Aorta (tissue), 5 donors: ENCODE measurements around the gene GSTO1. TPM values are rescaled to one million over a fixed set of nuclear protein-coding genes. Genes with fewer than 3 reads are reported as not detected.

ENCODE experiments used
- ATAC-seq: fragments of 200-7000 bp; cut with Tn5 transposase; one replicate; pipeline ENCODE4 v1.9.1; 2022; ENCODE audit warnings: moderate library complexity; ENCODE audit not compliant: low FRiP score
- DNase-seq, 2 donors: peaks; one replicate each; pipeline ENCODE4 v3.0.0-alpha.2; 2020
- H3K27ac ChIP-seq, 2 donors: one replicate each; pipeline ENCODE4 v1.5.1; 2013; ENCODE audit warnings: low read length in 2 of 2, mild to moderate bottlenecking in 2 of 2, moderate library complexity in 2 of 2, control low read depth in 1 of 2, inconsistent platforms in 1 of 2, low read depth in 1 of 2
- H3K27me3 ChIP-seq, 2 donors: one replicate each; pipeline ENCODE4 v1.6.1; 2013; ENCODE audit warnings: control low read depth in 1 of 2, low read length in 1 of 2, mild to moderate bottlenecking in 1 of 2, moderate library complexity in 1 of 2; ENCODE audit not compliant: insufficient read depth in 2 of 2, control insufficient read depth in 1 of 2
- H3K36me3 ChIP-seq, 2 donors: one replicate each; pipeline ENCODE4 v1.6.1; 2013; ENCODE audit warnings: control low read depth in 1 of 2, low read length in 1 of 2, mild to moderate bottlenecking in 1 of 2; ENCODE audit not compliant: insufficient read depth in 2 of 2, control insufficient read depth in 1 of 2
- H3K4me1 ChIP-seq, 2 donors: one replicate each; pipeline ENCODE4 v1.6.1; 2013; ENCODE audit warnings: low read length in 2 of 2, control low read depth in 1 of 2, mild to moderate bottlenecking in 1 of 2, moderate library complexity in 1 of 2; ENCODE audit not compliant: insufficient read depth in 2 of 2, control insufficient read depth in 1 of 2
- H3K4me3 ChIP-seq, 2 donors: one replicate each; pipeline ENCODE4 v1.5.1; 2013; ENCODE audit warnings: low read length in 2 of 2, control low read depth in 1 of 2, mild to moderate bottlenecking in 1 of 2
- H3K9me3 ChIP-seq: one replicate; pipeline ENCODE4 v1.6.1; 2013; ENCODE audit warnings: mild to moderate bottlenecking, low read length; ENCODE audit not compliant: control insufficient read depth
- WGBS, 2 donors: extraction: QIAGEN DNeasy Blood & Tissue Kit; methylation state at CpG; one replicate each; pipeline ENCODE4 v1.1.7; 2013; 5-methylcytosine and 5-hydroxymethylcytosine counted together
- intact Hi-C, 2 donors: fragments of 100-400 bp; cut with DNase I; formaldehyde crosslinking; loops; one replicate each; pipeline versions ENCODE4 v1.14.2 to v1.15.0; 2022
- polyA plus RNA-seq, 2 donors: library from polyadenylated mRNA; stranded (reverse); fragments of 200-250 nt; gene quantifications; one replicate each; pipeline ENCODE4 v1.2.3, GENCODE V29; 2013
- total RNA-seq, 2 donors: library from RNA; stranded (reverse); fragmentation: NEBNext Ultra II Directional; extraction: Animal tissue kit (Norgen Biotek cat#: 25700); gene quantifications; one replicate each; pipeline ENCODE4 v1.2.1, GENCODE V29; 2021
- donor health status: healthy with polysubstance abuse.
- donor health status: Bipolar disorder and iron deficiency.
- donor health status: DM: no; HTN: no; CAD: no.
- donor health status: DM: no; HTN: no; CAD: no.
- donor health status: DM: yes; HTN: yes; CAD: no.

GSTO1 gene
- total and polyA plus RNA-seq, 4 donors: 84.1 to 235 (median 111) TPM

- H3K4me3 ChIP-seq: no peak overlapping the region
- DNase-seq (no peak), ATAC-seq (no peak)
- H3K9me3 ChIP-seq: no peaks in the 10 kb centered on the region
- no peaks in the 10 kb centered on the region for H3K27me3 ChIP-seq
- H3K27ac ChIP-seq: no peak overlapping the region
- WGBS, 2 donors: 92 to 94% methylated on average over 5 of the region's 5 CpGs
- no peaks in the 10 kb centered on the region for H3K4me1 ChIP-seq
- H3K36me3 ChIP-seq: no peaks in the 10 kb centered on the region
- intact Hi-C loops: no loop called here
Observed at GRCh38 chr10:104293781-104294321, 39.2 kb downstream of the GSTO1 start.

- no peaks in the 10 kb centered on the region for H3K36me3 ChIP-seq
- no peaks in the 10 kb centered on the region for H3K27me3 ChIP-seq
- H3K9me3 ChIP-seq: no peaks in the 10 kb centered on the region
- peaks cover 0 to 4% of the 10 kb centered on the region in 2 donors for H3K4me1 ChIP-seq
- 96 to 97% methylated on average over 10 of the region's 10 CpGs for WGBS, 2 donors
- ATAC-seq: no peak
- intact Hi-C loops: no loop called here
- H3K27ac ChIP-seq: no peak overlapping the region
- no peak overlapping the region for H3K4me3 ChIP-seq
- no peak for DNase-seq
Observed at GRCh38 chr10:104296687-104297436, 42.2 kb downstream of the GSTO1 start.

- H3K27me3 ChIP-seq: no peaks in the 10 kb centered on the region
- intact Hi-C loops: no loop called here
- H3K36me3 ChIP-seq: no peaks in the 10 kb centered on the region
- H3K4me1 ChIP-seq: peaks cover 0 to 4% of the 10 kb centered on the region in 2 donors
- no peaks in the 10 kb centered on the region for H3K9me3 ChIP-seq
- no peak for DNase-seq
- no peak overlapping the region for H3K27ac ChIP-seq
- no peak for ATAC-seq
- H3K4me3 ChIP-seq: no peak overlapping the region
- 72% methylated on average over 17 of the region's 17 CpGs for WGBS, 2 donors
Observed at GRCh38 chr10:104297697-104298660, 43.3 kb downstream of the GSTO1 start.

GRCh38 chr10:104299031-104299904 is 44.6 kb downstream of the GSTO1 start:
- Histone ChIP-seq H3K36me3 (no peaks in the 10 kb centered on the region), H3K27ac (peak overlapping the region; percentile 38 to 92), H3K27me3 (no peaks in the 10 kb centered on the region), H3K9me3 (no peaks in the 10 kb centered on the region), H3K4me1 (peaks cover 0 to 4% of the 10 kb centered on the region in 2 donors), H3K4me3 (no peak overlapping the region)
- no peak for DNase-seq
- 62 to 67% methylated on average over 13 of the region's 13 CpGs for WGBS, 2 donors
- no peak for ATAC-seq
- intact Hi-C loops: no loop called here

GRCh38 chr10:104300002-104300735 is 45.5 kb downstream of the GSTO1 start:
- Histone ChIP-seq H3K27me3 (no peaks in the 10 kb centered on the region), H3K4me1 (peaks cover 0 to 4% of the 10 kb centered on the region in 2 donors), H3K27ac (peak overlapping the region; percentile 87 to 97), H3K36me3 (no peaks in the 10 kb centered on the region), H3K9me3 (no peaks in the 10 kb centered on the region), H3K4me3 (no peak overlapping the region)
- ATAC-seq (peak; percentile 74), DNase-seq (peak; percentile 78 to 86)
- intact Hi-C loops: loop anchor here (2.0 to 10.0 kb wide), 2 partner anchors 39 to 145 kb away; partner anchors contain the start of gene ITPRIP (in 1 of the 2)
- WGBS, 2 donors: 24% methylated on average over 12 of the region's 12 CpGs

GRCh38 chr10:104300736-104301292 is 46.1 kb downstream of the GSTO1 start:
- Histone ChIP-seq H3K27ac (peak overlapping the region; percentile 87 to 97), H3K4me3 (no peak overlapping the region)
- peak; percentile 87 to 91 for DNase-seq

GRCh38 chr10:104301907-104302690 is 47.4 kb downstream of the GSTO1 start:
- ATAC-seq (no peak), DNase-seq (no peak)
- Histone ChIP-seq H3K27ac (no peak overlapping the region), H3K4me3 (no peak overlapping the region), H3K27me3 (no peaks in the 10 kb centered on the region), H3K4me1 (peaks cover 0 to 4% of the 10 kb centered on the region in 2 donors), H3K9me3 (no peaks in the 10 kb centered on the region), H3K36me3 (no peaks in the 10 kb centered on the region)
- intact Hi-C loops: loop anchor here (2.0 to 10.0 kb wide), 2 partner anchors 37 to 143 kb away; partner anchors contain the start of gene ITPRIP (in 1 of the 2)
- 63 to 68% methylated on average over 3 of the region's 3 CpGs for WGBS, 2 donors

More at GRCh38 chr10:104300736-104301292, 46.1 kb downstream of the GSTO1 start:
- Histone ChIP-seq H3K27me3 (no peaks in the 10 kb centered on the region), H3K9me3 (no peaks in the 10 kb centered on the region), H3K4me1 (peaks cover 0 to 4% of the 10 kb centered on the region in 2 donors), H3K36me3 (no peaks in the 10 kb centered on the region)
- 5 to 8% methylated on average over 7 of the region's 7 CpGs for whole genome bisulfite sequencing, 2 donors
- intact Hi-C loops: loop anchor here (2.0 to 10.0 kb wide), 2 partner anchors 38 to 144 kb away; partner anchors contain the start of gene ITPRIP (in 1 of the 2)
- peak; percentile 83 for ATAC-seq
